Keratinocyte (primary cell): Measurements from ENCODE around the gene C6orf15.

ENCODE experiments used
- CTCF ChIP-seq, 3 experiments: IDR thresholded peaks in 1 of 3; conservative IDR thresholded peaks in 1 of 3; optimal IDR thresholded peaks in 1 of 3; 2 replicates in 2 of 3; 3 replicates in 1 of 3; pipeline versions ENCODE3 to v1.5.1; 2011; ENCODE audit warnings: low read length in 3 of 3, mild to moderate bottlenecking in 3 of 3, moderate library complexity in 2 of 3, control low read depth in 1 of 3, inconsistent platforms in 1 of 3; ENCODE audit not compliant: insufficient read depth in 2 of 3; ENCODE audit errors: extremely low read depth in 1 of 3
- EZH2 ChIP-seq: IDR thresholded peaks from one replicate; pipeline ENCODE4 v1.6.1; 2012; ENCODE audit warnings: inconsistent platforms, mild to moderate bottlenecking, low read length, moderate library complexity

GRCh38 chr6:31121131-31121790 lies 8.9 kb upstream of the C6orf15 start:
- TF ChIP-seq CTCF (optimal IDR thresholded peaks at IDR 0.05 in 1 of 3, IDR thresholded peaks at IDR 0.05 in 1 of 3, conservative IDR thresholded peaks at IDR 0.05 in 1 of 3; ENCODE audit: extremely low read depth in 1 of 3, insufficient read depth in 2 of 3, low read length in 3 of 3) (no peak), EZH2 (no peak)
